Smooth muscle cell (in vitro differentiated cells): ENCODE results near the gene CPOX. TPM values are rescaled to one million over a fixed set of nuclear protein-coding genes. Genes with fewer than 3 reads are reported as not detected.

Experiments
- DNase-seq: peaks from one replicate; lab custom pipeline; 2025; ENCODE audit not compliant: unreplicated experiment; lab: John Stamatoyannopoulos, UW
- H2AFZ ChIP-seq: fragments of 200-600 bp; sonication (generic); 2 replicates; pipeline ENCODE4 v1.6.0; 2016; ENCODE audit warnings: antibody characterized with exemption, low read depth, mild to moderate bottlenecking
- H3F3A ChIP-seq: fragments of 200-600 bp; sonication (generic); 2 replicates; pipeline ENCODE4 v1.6.0; 2017; ENCODE audit warnings: antibody characterized with exemption, low read depth
- H3K27ac ChIP-seq: fragments of 200-600 bp; sonication (generic); 2 replicates; pipeline ENCODE4 v1.5.1; 2016; ENCODE audit warnings: low read depth, mild to moderate bottlenecking
- H3K27me3 ChIP-seq: fragments of 200-600 bp; sonication (generic); 2 replicates; pipeline ENCODE4 v1.6.1; 2016; ENCODE audit warnings: low read depth, mild to moderate bottlenecking
- H3K36me3 ChIP-seq: fragments of 200-600 bp; sonication (generic); 2 replicates; pipeline ENCODE4 v1.5.1; 2016; ENCODE audit warnings: low read depth
- H3K4me1 ChIP-seq: fragments of 200-600 bp; sonication (generic); 2 replicates; pipeline ENCODE4 v1.5.1; 2016; ENCODE audit warnings: low read depth
- H3K4me2 ChIP-seq: fragments of 200-600 bp; sonication (generic); 2 replicates; pipeline ENCODE4 v1.6.0; 2016; ENCODE audit warnings: mild to moderate bottlenecking
- H3K4me3 ChIP-seq: fragments of 200-600 bp; sonication (generic); 2 replicates; pipeline ENCODE4 v1.5.1; 2016; ENCODE audit warnings: mild to moderate bottlenecking
- H3K79me2 ChIP-seq: fragments of 200-600 bp; sonication (generic); 2 replicates; pipeline ENCODE4 v1.6.0; 2016; ENCODE audit warnings: low read depth, mild to moderate bottlenecking
- H3K9ac ChIP-seq: fragments of 200-600 bp; sonication (generic); 2 replicates; pipeline ENCODE4 v1.6.0; 2016; ENCODE audit warnings: low read depth
- H3K9me3 ChIP-seq: fragments of 200-600 bp; sonication (generic); replicated peaks from 2 replicates; pipeline ENCODE4 v1.5.1; 2016; ENCODE audit warnings: low read depth
- H4K20me1 ChIP-seq: fragments of 200-600 bp; sonication (generic); 2 replicates; pipeline ENCODE4 v1.6.0; 2016; ENCODE audit warnings: low read depth
- CTCF ChIP-seq: fragments of 200-600 bp; sonication (generic); IDR thresholded peaks from 2 replicates; pipeline ENCODE4 v1.5.1; 2017; ENCODE audit warnings: borderline replicate concordance, mild to moderate bottlenecking, antibody characterized with exemption; ENCODE audit not compliant: insufficient read depth, poor library complexity, severe bottlenecking
- WGBS: methylation state at CpG from one replicate; pipeline ENCODE4 v1.1.7; 2016; ENCODE audit warnings: low lambda C conversion rate; 5-methylcytosine and 5-hydroxymethylcytosine counted together
- polyA plus RNA-seq: library from polyadenylated mRNA; unstranded; fragments of >200 nt; fragmentation: Nextera tagmentation; extraction: Ambion mirVana; gene quantifications from 2 replicates; pipeline ENCODE4 v1.2.1, GENCODE V29; 2016
- total RNA-seq: library from RNA; depleted of rRNA; stranded (reverse); fragments of >200 nt; gene quantifications from 2 replicates; pipeline ENCODE4 v1.2.3, GENCODE V29; 2014

The CPOX gene
- total and polyA plus RNA-seq, 2 experiments from 2014 or later = 19.3 to 44.8 TPM

DNA sequence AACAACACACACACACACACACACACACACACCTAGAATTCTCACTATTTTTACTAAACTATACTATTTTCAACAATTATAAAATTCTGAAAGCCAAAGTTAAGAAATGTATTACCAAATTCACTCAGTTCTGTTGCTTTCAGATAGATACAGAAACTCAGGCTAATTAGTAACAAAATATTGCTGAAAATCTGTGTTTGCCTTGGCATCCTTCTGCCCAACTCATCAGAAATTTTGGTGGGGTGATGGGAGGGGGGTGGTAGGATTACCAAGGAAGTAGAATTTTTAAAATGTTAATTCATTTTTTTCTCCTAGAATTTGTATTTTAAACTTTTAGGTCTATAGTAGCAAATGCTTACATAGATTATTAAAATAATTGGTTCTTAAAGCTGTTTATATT, 2.7 kb upstream of the CPOX start:
- Histone ChIP-seq H3K4me2 (no peak overlapping the region), H2AFZ (no peak overlapping the region), H3K4me1 (peaks cover 5% of the 10 kb centered on the region), H3K4me3 (no peak overlapping the region), H4K20me1 (peaks cover 15% of the 10 kb centered on the region), H3K27me3 (no peaks in the 10 kb centered on the region), H3K9ac (no peak overlapping the region), H3F3A (no peaks in the 10 kb centered on the region), H3K9me3 (no peaks in the 10 kb centered on the region), H3K27ac (no peak overlapping the region), H3K36me3 (no peaks in the 10 kb centered on the region), H3K79me2 (no peaks in the 10 kb centered on the region)
- no peak for TF ChIP-seq CTCF
- DNase-seq = no peak

DNA sequence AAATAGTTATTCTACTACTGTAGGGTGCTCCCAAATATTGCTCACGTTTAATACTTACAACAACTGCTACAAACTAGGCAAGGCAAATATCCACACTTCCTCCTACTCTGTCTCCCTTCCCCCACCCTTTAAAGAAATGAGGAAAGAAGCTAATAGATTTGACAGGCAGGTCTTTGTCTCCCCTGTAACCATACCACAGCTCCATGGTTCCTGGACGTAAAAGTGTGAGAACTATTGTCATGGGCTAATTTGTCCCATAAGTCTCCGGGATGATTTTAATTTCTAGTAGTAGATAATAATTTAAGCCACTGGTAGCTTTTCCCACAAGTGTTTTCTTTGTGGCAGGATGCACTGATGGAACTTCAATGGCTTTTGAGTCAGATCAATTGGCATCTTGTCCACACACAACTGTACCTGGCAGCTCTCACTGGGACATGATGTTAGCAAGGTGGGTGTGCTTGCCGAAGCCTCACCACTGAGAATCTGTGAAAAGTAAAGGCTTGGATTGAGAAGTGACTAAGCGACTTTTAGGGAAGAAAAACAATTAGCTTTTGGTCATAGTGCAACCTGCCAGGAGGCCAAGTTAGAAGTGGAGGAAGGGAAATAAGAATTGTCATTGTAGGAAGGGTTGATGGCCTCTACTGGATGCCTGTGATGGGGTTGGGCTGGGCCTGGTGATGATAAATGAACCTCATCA, 1.4 kb upstream of the CPOX start:
- peaks cover 19% of the 10 kb centered on the region for H4K20me1 ChIP-seq
- H3K27me3 ChIP-seq = no peaks in the 10 kb centered on the region
- H2AFZ ChIP-seq = no peak overlapping the region
- no peaks in the 10 kb centered on the region for H3K36me3 ChIP-seq
- no peak for TF ChIP-seq CTCF
- peaks cover 5% of the 10 kb centered on the region for H3K4me1 ChIP-seq
- WGBS = 93% methylated on average over 5 of the region's 5 CpGs
- no peak overlapping the region for H3K9ac ChIP-seq
- no peak overlapping the region for H3K4me3 ChIP-seq
- DNase-seq = no peak
- H3K4me2 ChIP-seq = no peak overlapping the region
- H3K79me2 ChIP-seq = no peaks in the 10 kb centered on the region
- H3K27ac ChIP-seq = no peak overlapping the region
- H3F3A ChIP-seq = no peaks in the 10 kb centered on the region
- H3K9me3 ChIP-seq = no peaks in the 10 kb centered on the region

- H3K27ac ChIP-seq = no peak overlapping the region
Observed at GRCh38 chr3:98592345-98592935, 971 bp downstream of the CPOX start.

More at GRCh38 chr3:98592345-98592935, 971 bp downstream of the CPOX start:
- Histone ChIP-seq H3F3A (no peaks in the 10 kb centered on the region), H3K4me3 (peak overlapping the region; percentile 75), H3K27me3 (no peaks in the 10 kb centered on the region), H3K4me1 (peaks cover 5% of the 10 kb centered on the region), H2AFZ (peak overlapping the region; percentile 53), H3K9me3 (no peaks in the 10 kb centered on the region), H3K79me2 (no peaks in the 10 kb centered on the region), H3K36me3 (no peaks in the 10 kb centered on the region), H4K20me1 (peaks cover 19% of the 10 kb centered on the region), H3K4me2 (peak overlapping the region; percentile 92), H3K9ac (peak overlapping the region; percentile 6)
- TF ChIP-seq CTCF = no peak
- DNase-seq = no peak
- 33% methylated on average over 11 of the region's 11 CpGs for WGBS
